HCT116 (cell line): Measurements from ENCODE around the gene HMSD. TPM values are rescaled to one million over a fixed set of nuclear protein-coding genes. Genes with fewer than 3 reads are reported as not detected.

Experiments
- ATAC-seq: fragments of 200-7000 bp; cut with Tn5 transposase; 2 replicates; pipeline ENCODE4 v1.9.1; 2020; ENCODE audit warnings: mild to moderate bottlenecking, moderate library complexity
- BruUV-seq: library from RNA; stranded (reverse); fragments of 400-500 nt; replicated peaks from 2 replicates; lab custom pipeline; 2021; lab: Mats Ljungman, UMichigan
- CTCF ChIA-PET: fragments of 300-600 bp; sonication (Branson Sonifier 250); formaldehyde crosslinking; loops from one replicate; lab custom pipeline; 2021; ENCODE audit warnings: antibody characterized with exemption; lab: Charles Lee
- POLR2A ChIA-PET: fragments of 300-600, 350-600 bp; sonication (Branson Sonifier 250); formaldehyde crosslinking; loops from one replicate; lab custom pipeline; 2021; ENCODE audit warnings: antibody characterized with exemption; lab: Charles Lee
- RAD21 ChIA-PET, 2 experiments: fragments of 300-600 bp; sonication (Branson Sonifier 250); formaldehyde crosslinking; loops; one replicate each; lab custom pipeline; 2023; ENCODE audit warnings: low total read pairs in 2 of 2; ENCODE audit not compliant: uncharacterized antibody in 2 of 2, unreplicated experiment in 2 of 2, low non-redundant PET in 1 of 2; lab: Charles Lee
- DNase-seq: peaks from one replicate; pipeline ENCODE4 v3.0.0-alpha.2; 2010; ENCODE audit warnings: low read depth, low spot score
- H2AFZ ChIP-seq: fragments of 200-600 bp; shearing (Covaris generic), sonication (generic); 2 replicates; pipeline ENCODE4 v1.6.1; 2017; ENCODE audit warnings: low read depth, mixed run types, mixed read lengths, antibody characterized with exemption, low read length; ENCODE audit not compliant: poor library complexity, severe bottlenecking
- H3K27ac ChIP-seq: 2 replicates; pipeline ENCODE4 v1.5.1; 2012; ENCODE audit warnings: low read depth, low read length
- H3K27me3 ChIP-seq: fragments of 200-600 bp; sonication (generic); 2 replicates; pipeline ENCODE4 v1.6.1; 2016; ENCODE audit warnings: mixed run types, low read length, mixed read lengths; ENCODE audit not compliant: insufficient read depth
- H3K36me3 ChIP-seq, 2 experiments: fragments of 200-500 bp in 1 of 2; fragments of 200-600 bp in 1 of 2; sonication (Bioruptor generic) in 1 of 2; sonication (generic) in 1 of 2; 2 replicates each; pipeline versions ENCODE4 v1.5.1 to v1.6.1; 2014 to 2016; ENCODE audit warnings: low read length in 2 of 2, inconsistent platforms in 1 of 2, mixed read lengths in 1 of 2, mixed run types in 1 of 2; ENCODE audit not compliant: insufficient read depth in 2 of 2, control insufficient read depth in 1 of 2
- H3K4me1 ChIP-seq, 2 experiments: fragments of 200-600 bp in 1 of 2; sonication (generic) in 1 of 2; 2 replicates each; pipeline versions ENCODE4 v1.5.1 to v1.6.1; 2012 to 2017; ENCODE audit warnings: low read length in 2 of 2, inconsistent platforms in 1 of 2, mild to moderate bottlenecking in 1 of 2, mixed read lengths in 1 of 2, mixed run types in 1 of 2, moderate library complexity in 1 of 2; ENCODE audit not compliant: insufficient read depth in 2 of 2, control insufficient read depth in 1 of 2
- H3K4me2 ChIP-seq: fragments of 200-600 bp; sonication (generic); 2 replicates; pipeline ENCODE4 v1.6.1; 2017; ENCODE audit warnings: mixed run types, low read length, mixed read lengths
- H3K4me3 ChIP-seq, 2 experiments: fragments of 200-600 bp in 1 of 2; sonication (generic) in 1 of 2; replicated peaks in 1 of 2; 2 replicates each; pipeline ENCODE4 v1.5.1; 2011 to 2016; ENCODE audit warnings: low read length in 2 of 2, control low read depth in 1 of 2, low read depth in 1 of 2, mild to moderate bottlenecking in 1 of 2, mixed read lengths in 1 of 2, mixed run types in 1 of 2
- H3K79me2 ChIP-seq: fragments of 200-600 bp; sonication (generic); 2 replicates; pipeline ENCODE4 v1.6.1; 2017; ENCODE audit warnings: mild to moderate bottlenecking, mixed run types, low read length, moderate library complexity, mixed read lengths; ENCODE audit not compliant: insufficient read depth
- H3K9ac ChIP-seq: fragments of 200-600 bp; sonication (generic); 2 replicates; pipeline ENCODE4 v1.6.1; 2016; ENCODE audit warnings: low read length, mixed read lengths
- H3K9me2 ChIP-seq: fragments of 200-600 bp; sonication (generic), shearing (Covaris generic); 2 replicates; pipeline ENCODE4 v1.6.1; 2017; ENCODE audit warnings: mixed run types, mild to moderate bottlenecking, moderate library complexity; ENCODE audit not compliant: insufficient read depth
- H3K9me3 ChIP-seq, 2 experiments: fragments of 200-500 bp in 1 of 2; fragments of 200-600 bp in 1 of 2; sonication (Bioruptor generic) in 1 of 2; sonication (generic) in 1 of 2; 2 replicates each; pipeline ENCODE4 v1.6.1; 2014 to 2017; ENCODE audit warnings: low read length in 2 of 2, mixed read lengths in 2 of 2, inconsistent platforms in 1 of 2, low read depth in 1 of 2, mild to moderate bottlenecking in 1 of 2, mixed run types in 1 of 2, moderate library complexity in 1 of 2; ENCODE audit not compliant: control insufficient read depth in 1 of 2, insufficient read depth in 1 of 2
- H4K20me1 ChIP-seq: fragments of 200-600 bp; sonication (generic), shearing (Covaris generic); 2 replicates; pipeline ENCODE4 v1.6.1; 2017; ENCODE audit warnings: mixed run types, mild to moderate bottlenecking, moderate library complexity; ENCODE audit not compliant: insufficient read depth
- CEBPB ChIP-seq: IDR thresholded peaks from 2 replicates; pipeline ENCODE4 v1.6.1; 2012; ENCODE audit warnings: low read depth
- POLR2A ChIP-seq: IDR thresholded peaks from 2 replicates; pipeline ENCODE4 v1.7.0; 2011; ENCODE audit warnings: borderline replicate concordance; ENCODE audit not compliant: insufficient read depth, insufficient read length; ENCODE audit errors: extremely low read depth
- REST ChIP-seq: IDR thresholded peaks from 2 replicates; pipeline ENCODE4 v1.6.1; 2012; ENCODE audit warnings: low read depth
- ZFX ChIP-seq: fragments of 450-650 bp; IDR thresholded peaks from 2 replicates; pipeline ENCODE4 v1.6.1; 2017
- intact Hi-C: fragments of 100-400 bp; cut with micrococcal nuclease; formaldehyde crosslinking; loops from 2 replicates; pipeline ENCODE4 v1.10.0; 2022
- total RNA-seq: library from RNA; stranded (reverse); gene quantifications from one replicate; pipeline ENCODE4 v1.2.1, GENCODE V29; 2021; ENCODE audit not compliant: unreplicated experiment
- TF ChIP-seq, protein P1 (sequence below): IDR thresholded peaks from 2 replicates; pipeline ENCODE4 v1.6.1; 2012
- TF ChIP-seq, protein P2 (sequence below), 3 experiments: fragments of 200-600 bp in 1 of 3; sonication (generic) in 1 of 3; IDR thresholded peaks in 2 of 3; conservative IDR thresholded peaks in 1 of 3; 2 replicates each; pipeline ENCODE4 v1.5.1; 2012 to 2017; ENCODE audit warnings: low read depth in 2 of 3, low read length in 2 of 3, antibody characterized with exemption in 1 of 3, borderline replicate concordance in 1 of 3, control low read depth in 1 of 3, mild to moderate bottlenecking in 1 of 3, mixed read lengths in 1 of 3, mixed run types in 1 of 3, moderate library complexity in 1 of 3; ENCODE audit not compliant: insufficient read depth in 1 of 3

HMSD gene
- total RNA-seq, 1 experiment from 2014 or later, result 5.3 TPM

DNA sequence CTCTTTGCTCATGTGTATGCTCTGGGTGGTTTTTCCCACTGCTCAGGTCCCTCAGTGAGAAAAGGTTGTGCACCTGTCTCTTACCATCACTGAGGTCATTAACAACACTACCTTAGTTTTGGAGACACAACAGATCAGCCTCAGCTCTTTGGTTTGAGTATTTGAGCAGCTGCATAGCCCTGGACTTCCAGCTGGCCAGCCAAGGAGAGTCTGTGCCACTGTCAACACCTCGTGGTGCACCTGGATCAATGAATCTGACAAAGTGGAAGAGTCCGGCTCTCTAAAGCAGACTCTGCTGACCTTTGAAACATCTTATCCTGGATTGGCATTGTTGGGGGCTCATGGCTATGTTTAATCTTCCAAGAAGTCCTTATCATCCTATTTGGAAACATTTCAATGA, 50.8 kb downstream of the HMSD start:
- Histone ChIP-seq H3K9ac (no peak overlapping the region), H3K4me1 (no peaks in the 10 kb centered on the region), H2AFZ (no peak overlapping the region), H3K27ac (no peak overlapping the region), H3K4me2 (no peak overlapping the region), H3K9me3 (peaks cover 0 to 7% of the 10 kb centered on the region in 2 experiments; a peak in 1 of 4 replicates), H3K36me3 (no peaks in the 10 kb centered on the region), H4K20me1 (no peaks in the 10 kb centered on the region), H3K79me2 (no peaks in the 10 kb centered on the region), H3K4me3 (no peak overlapping the region), H3K9me2 (no peaks in the 10 kb centered on the region), H3K27me3 (no peaks in the 10 kb centered on the region)
- TF ChIP-seq CEBPB, result no peak
- TF ChIP-seq ZFX, result no peak
- TF ChIP-seq, protein P1, sequence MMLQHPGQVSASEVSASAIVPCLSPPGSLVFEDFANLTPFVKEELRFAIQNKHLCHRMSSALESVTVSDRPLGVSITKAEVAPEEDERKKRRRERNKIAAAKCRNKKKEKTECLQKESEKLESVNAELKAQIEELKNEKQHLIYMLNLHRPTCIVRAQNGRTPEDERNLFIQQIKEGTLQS, result no peak
- TF ChIP-seq REST, result no peak
- TF ChIP-seq POLR2A, result no peak
- TF ChIP-seq, protein P2, sequence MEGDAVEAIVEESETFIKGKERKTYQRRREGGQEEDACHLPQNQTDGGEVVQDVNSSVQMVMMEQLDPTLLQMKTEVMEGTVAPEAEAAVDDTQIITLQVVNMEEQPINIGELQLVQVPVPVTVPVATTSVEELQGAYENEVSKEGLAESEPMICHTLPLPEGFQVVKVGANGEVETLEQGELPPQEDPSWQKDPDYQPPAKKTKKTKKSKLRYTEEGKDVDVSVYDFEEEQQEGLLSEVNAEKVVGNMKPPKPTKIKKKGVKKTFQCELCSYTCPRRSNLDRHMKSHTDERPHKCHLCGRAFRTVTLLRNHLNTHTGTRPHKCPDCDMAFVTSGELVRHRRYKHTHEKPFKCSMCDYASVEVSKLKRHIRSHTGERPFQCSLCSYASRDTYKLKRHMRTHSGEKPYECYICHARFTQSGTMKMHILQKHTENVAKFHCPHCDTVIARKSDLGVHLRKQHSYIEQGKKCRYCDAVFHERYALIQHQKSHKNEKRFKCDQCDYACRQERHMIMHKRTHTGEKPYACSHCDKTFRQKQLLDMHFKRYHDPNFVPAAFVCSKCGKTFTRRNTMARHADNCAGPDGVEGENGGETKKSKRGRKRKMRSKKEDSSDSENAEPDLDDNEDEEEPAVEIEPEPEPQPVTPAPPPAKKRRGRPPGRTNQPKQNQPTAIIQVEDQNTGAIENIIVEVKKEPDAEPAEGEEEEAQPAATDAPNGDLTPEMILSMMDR (IDR thresholded peaks at IDR 0.05 in 2 of 3, conservative IDR thresholded peaks at IDR 0.05 in 1 of 3; ENCODE audit: borderline replicate concordance in 1 of 3, insufficient read depth in 1 of 3, low read depth in 2 of 3, low read length in 2 of 3), result no peak
- ATAC-seq, result no peak
- ChIA-PET CTCF (no interaction called here), POLR2A (no interaction called here), RAD21 (no interaction called here)
- intact Hi-C loops, result no loop called here
- no peak for DNase-seq
- BruUV-seq, result no TSS peak
